Jurkat, Clone E6-1 (cell line): ENCODE measurements around the gene KIF3C.

Source experiments
- DNase-seq: peaks from one replicate; pipeline ENCODE4 v3.0.0-alpha.2; 2011; ENCODE audit warnings: low read depth, low spot score
- H3K4me3 ChIP-seq: 2 replicates; pipeline ENCODE4 v1.5.1; 2011; ENCODE audit warnings: mild to moderate bottlenecking, low read length, control low read depth, moderate library complexity

KIF3C gene

GRCh38 chr2:25894135-25894830, 88.0 kb downstream of the KIF3C start:
- no peak overlapping the region for H3K4me3 ChIP-seq
- no peak for DNase-seq

GRCh38 chr2:25891672-25892071, 90.6 kb downstream of the KIF3C start:
- no peak for DNase-seq
- H3K4me3 ChIP-seq = no peak overlapping the region

GRCh38 chr2:25887624-25888242, 94.6 kb downstream of the KIF3C start:
- no peak for DNase-seq
- H3K4me3 ChIP-seq = no peak overlapping the region

GRCh38 chr2:25885933-25886332, 96.4 kb downstream of the KIF3C start:
- no peak for DNase-seq
- no peak overlapping the region for H3K4me3 ChIP-seq

- no peak for DNase-seq
- H3K4me3 ChIP-seq = no peak overlapping the region
Observed at GRCh38 chr2:25881764-25882163, 100.5 kb downstream of the KIF3C start.

GRCh38 chr2:25879133-25879730, 103.1 kb downstream of the KIF3C start:
- peak overlapping the region; percentile 49 for H3K4me3 ChIP-seq
- DNase-seq = no peak

GRCh38 chr2:25878361-25879132, 103.8 kb downstream of the KIF3C start, which contains the start of gene ASXL2:
TSS of gene ASXL2 (minus strand) at chr2:25878487. CDS start at chr2:25878222, 265 bp downstream.
- peak; percentile 96 for DNase-seq
- peak within 1 kb of the TSS; percentile 98 for H3K4me3 ChIP-seq

- peak; percentile 79 for DNase-seq
- H3K4me3 ChIP-seq = peak overlapping the region; percentile 98
Observed at GRCh38 chr2:25877431-25878360, 104.6 kb downstream of the KIF3C start.
